Stimulated activated naive CD8-positive, alpha-beta T cell treated with anti-CD3 and anti-CD28 coated beads, Interleukin-15, amount 100 ng/mL, for 72 hours (primary cell): ENCODE measurements around the gene MYO5A.
A peak's percentile ranks its signal among the peaks of the same experiment; 100 is the strongest.
"Not testable (repeated sequence)": the region's sequence is repeated elsewhere in the genome, so short reads cannot be mapped to it uniquely, and the experiment has no call there.

Experiments used
- ATAC-seq: fragments of 150-1000 bp; cut with Tn5 transposase; 2 replicates; pipeline ENCODE4 v1.10.0; 2021; ENCODE audit warnings: mild to moderate bottlenecking, moderate library complexity
- DNase-seq, 2 donors: peaks; one replicate each; pipeline ENCODE4 v3.0.0; 2021 to 2022
- H3K27ac Mint-ChIP-seq, 2 donors: one replicate each; pipeline ENCODE4 v1.8.0; 2022; ENCODE audit warnings: mild to moderate bottlenecking in 2 of 2, mixed read lengths in 2 of 2, moderate library complexity in 2 of 2
- H3K27me3 Mint-ChIP-seq: one replicate; pipeline ENCODE4 v1.8.0; 2022; ENCODE audit warnings: mixed read lengths
- H3K4me1 Mint-ChIP-seq: one replicate; pipeline ENCODE4 v1.8.0; 2022; ENCODE audit warnings: mild to moderate bottlenecking, mixed read lengths
- H3K4me3 Mint-ChIP-seq, 2 donors: one replicate each; pipeline ENCODE4 v1.8.0; 2022; ENCODE audit warnings: mild to moderate bottlenecking in 2 of 2, mixed read lengths in 2 of 2, moderate library complexity in 1 of 2
- H3K9me3 Mint-ChIP-seq, 2 donors: one replicate each; pipeline ENCODE4 v1.8.0; 2022; ENCODE audit warnings: mixed read lengths in 2 of 2

Gene MYO5A

GRCh38 chr15:52523192-52523591 lies 5.5 kb downstream of the MYO5A start:
- no peak for ATAC-seq
- Mint-ChIP-seq H3K27ac (no peak overlapping the region), H3K27me3 (no peaks in the 10 kb centered on the region), H3K9me3 (no peaks in the 10 kb centered on the region), H3K4me3 (no peak overlapping the region), H3K4me1 (peaks cover 15% of the 10 kb centered on the region)
- DNase-seq: no peak

DNA sequence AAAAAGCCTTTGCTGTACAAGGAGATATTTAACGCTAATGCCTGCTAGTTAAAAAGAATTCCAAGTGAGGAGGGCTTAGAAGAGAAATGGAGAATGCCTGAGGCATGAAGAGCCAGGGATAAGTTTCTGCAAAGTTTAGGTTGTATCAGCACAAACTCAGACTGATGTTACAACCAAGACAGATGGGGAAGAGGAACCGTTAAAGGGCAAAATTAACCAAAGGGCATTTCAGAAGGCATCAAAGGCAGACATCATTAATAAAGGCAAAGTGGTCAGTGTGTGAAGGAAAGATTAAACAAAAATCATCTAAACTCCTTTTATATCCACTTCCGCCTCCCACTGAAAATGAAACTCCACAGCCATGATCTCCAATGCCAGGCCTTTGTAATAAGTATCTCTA lies 7.0 kb downstream of the MYO5A start:
- DNase-seq (no peak), ATAC-seq (no peak)
- H3K4me1 Mint-ChIP-seq: peaks cover under 1% of the 10 kb centered on the region
- H3K27me3 Mint-ChIP-seq: no peaks in the 10 kb centered on the region
- no peaks in the 10 kb centered on the region for H3K9me3 Mint-ChIP-seq
- no peak overlapping the region for H3K4me3 Mint-ChIP-seq
- H3K27ac Mint-ChIP-seq: peak overlapping the region in 1 of 2 donors; percentile 9

GRCh38 chr15:52520421-52520820 lies 8.3 kb downstream of the MYO5A start:
- ATAC-seq (no peak), DNase-seq (no peak)
- Mint-ChIP-seq H3K4me3 (no peak overlapping the region), H3K4me1 (no peaks in the 10 kb centered on the region), H3K27ac (no peak overlapping the region), H3K9me3 (no peaks in the 10 kb centered on the region), H3K27me3 (no peaks in the 10 kb centered on the region)

GRCh38 chr15:52518487-52519371 lies 10.0 kb downstream of the MYO5A start:
- no peak overlapping the region for H3K4me3 Mint-ChIP-seq
- no peak for ATAC-seq
- H3K27ac Mint-ChIP-seq: no peak overlapping the region
- DNase-seq: no peak
- H3K9me3 Mint-ChIP-seq: no peaks in the 10 kb centered on the region
- no peaks in the 10 kb centered on the region for H3K27me3 Mint-ChIP-seq
- H3K4me1 Mint-ChIP-seq: no peaks in the 10 kb centered on the region

- no peaks in the 10 kb centered on the region for H3K9me3 Mint-ChIP-seq
- H3K27me3 Mint-ChIP-seq: no peaks in the 10 kb centered on the region
- DNase-seq (no peak), ATAC-seq (no peak)
- H3K4me3 Mint-ChIP-seq: no peak overlapping the region
- no peaks in the 10 kb centered on the region for H3K4me1 Mint-ChIP-seq
- H3K27ac Mint-ChIP-seq: no peak overlapping the region
Observed at GRCh38 chr15:52517014-52517413, 11.7 kb downstream of the MYO5A start.

DNA sequence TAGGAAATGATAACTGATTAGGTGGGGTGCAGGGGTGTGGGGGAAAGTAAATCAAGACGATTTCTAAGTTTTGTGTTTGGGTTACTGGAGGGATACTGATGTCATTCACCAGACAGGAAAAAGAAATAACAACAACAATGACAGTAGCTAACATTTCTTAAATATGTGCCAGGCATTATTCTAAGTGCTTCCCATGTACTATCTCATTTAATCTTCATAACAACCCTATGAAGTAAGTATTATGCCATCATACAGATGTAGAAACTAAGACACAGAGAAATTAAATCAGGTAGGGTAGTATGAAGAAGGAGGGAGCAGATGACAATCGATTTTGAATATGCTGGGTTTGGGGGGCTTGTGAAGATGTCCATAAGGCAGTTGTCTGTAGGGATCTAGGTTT lies 13.3 kb downstream of the MYO5A start:
- ATAC-seq (no peak), DNase-seq (no peak)
- Mint-ChIP-seq H3K4me3 (no peak overlapping the region), H3K27ac (no peak overlapping the region), H3K4me1 (no peaks in the 10 kb centered on the region), H3K9me3 (no peaks in the 10 kb centered on the region), H3K27me3 (no peaks in the 10 kb centered on the region)

DNA sequence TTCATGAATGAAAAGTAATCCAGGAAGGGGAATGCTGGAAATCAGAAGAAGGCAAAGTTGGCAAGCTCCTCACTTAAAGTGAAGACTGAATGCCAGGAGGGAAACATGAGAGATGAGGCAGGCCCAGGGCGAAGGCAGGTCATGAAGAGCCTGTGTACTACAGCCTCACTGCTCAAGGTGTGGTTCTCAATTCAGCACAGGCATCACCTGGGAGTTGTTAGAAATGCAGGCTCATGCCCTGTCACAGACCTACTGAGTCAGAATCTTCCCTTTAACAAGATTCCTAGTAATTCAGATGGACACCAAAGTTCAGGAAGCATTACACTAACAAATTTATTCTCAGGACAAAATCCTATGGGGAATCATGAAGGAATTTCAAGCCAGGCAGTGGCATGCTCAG lies 14.2 kb downstream of the MYO5A start:
- DNase-seq (no peak), ATAC-seq (no peak)
- Mint-ChIP-seq H3K27ac (no peak overlapping the region), H3K4me1 (no peaks in the 10 kb centered on the region), H3K9me3 (no peaks in the 10 kb centered on the region), H3K27me3 (no peaks in the 10 kb centered on the region), H3K4me3 (no peak overlapping the region)

DNA sequence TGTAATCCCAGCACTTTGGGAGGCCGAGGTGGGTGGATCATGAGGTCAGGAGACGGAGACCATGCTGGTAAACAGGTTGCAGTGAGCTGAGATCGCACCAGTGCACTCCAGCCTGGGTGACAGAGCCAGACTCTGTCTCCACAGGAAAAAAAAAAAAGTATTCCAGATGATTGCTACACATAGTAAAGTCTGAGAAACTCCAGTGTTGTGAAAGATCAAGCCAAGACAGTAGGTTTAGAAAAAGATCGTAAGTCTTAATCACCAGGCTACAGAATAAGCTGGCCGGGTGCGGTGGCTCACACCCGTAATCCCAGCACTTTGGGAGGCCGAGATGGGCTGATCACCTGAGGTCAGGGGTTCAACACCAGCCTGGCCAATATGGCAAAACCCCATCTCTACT lies 15.8 kb downstream of the MYO5A start:
- DNase-seq, ATAC-seq, H3K4me3 Mint-ChIP-seq, H3K9me3 Mint-ChIP-seq, H3K27ac Mint-ChIP-seq, H3K4me1 Mint-ChIP-seq, H3K27me3 Mint-ChIP-seq: not testable (repeated sequence)

GRCh38 chr15:52511084-52511483 lies 17.6 kb downstream of the MYO5A start:
- H3K4me3 Mint-ChIP-seq: no peak overlapping the region
- peaks cover 6% of the 10 kb centered on the region for H3K4me1 Mint-ChIP-seq
- H3K27ac Mint-ChIP-seq: no peak overlapping the region
- H3K9me3 Mint-ChIP-seq: no peaks in the 10 kb centered on the region
- no peak for DNase-seq
- no peak for ATAC-seq
- H3K27me3 Mint-ChIP-seq: no peaks in the 10 kb centered on the region

DNA sequence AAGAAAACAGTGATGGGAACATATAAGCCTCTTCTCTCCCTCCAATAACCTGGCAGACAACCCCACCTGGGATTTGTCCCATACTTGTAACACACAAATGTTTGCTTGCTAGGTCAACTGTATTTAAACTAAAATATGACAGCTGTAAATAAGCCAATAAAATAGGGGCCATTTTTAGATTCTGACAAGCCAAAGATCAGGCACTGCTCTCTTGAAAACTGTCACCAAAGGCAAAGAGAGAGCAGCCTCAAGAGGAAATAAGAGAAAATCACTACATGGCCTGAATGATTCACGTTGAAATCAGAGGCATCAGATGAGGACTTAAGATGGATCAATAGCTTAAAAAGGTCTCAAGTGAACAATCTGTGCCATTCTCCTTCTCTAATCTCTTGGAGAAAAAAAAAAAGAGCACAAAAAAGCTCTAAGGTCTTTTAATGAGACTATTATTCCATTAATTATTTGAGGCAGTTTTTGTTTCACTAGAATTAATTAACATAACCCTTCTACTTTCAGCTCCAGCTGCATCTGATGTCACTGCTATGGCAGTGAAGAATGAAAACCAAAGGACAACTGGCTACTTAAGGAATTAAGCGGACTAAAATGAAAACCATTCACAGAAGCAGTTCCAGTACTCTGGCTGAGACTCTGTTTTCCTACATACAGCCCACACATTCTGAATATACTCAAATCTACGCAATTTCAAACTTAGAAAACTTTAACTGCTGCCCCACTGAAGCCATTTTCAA lies 19.0 kb downstream of the MYO5A start:
- DNase-seq: no peak
- no peak overlapping the region for H3K27ac Mint-ChIP-seq
- H3K4me3 Mint-ChIP-seq: no peak overlapping the region
- H3K27me3 Mint-ChIP-seq: no peaks in the 10 kb centered on the region
- ATAC-seq: no peak
- H3K9me3 Mint-ChIP-seq: no peaks in the 10 kb centered on the region
- peaks cover 12% of the 10 kb centered on the region for H3K4me1 Mint-ChIP-seq

- no peak overlapping the region for H3K27ac Mint-ChIP-seq
- H3K4me1 Mint-ChIP-seq: peaks cover 29% of the 10 kb centered on the region
- no peaks in the 10 kb centered on the region for H3K27me3 Mint-ChIP-seq
- ATAC-seq (no peak), DNase-seq (no peak)
- no peaks in the 10 kb centered on the region for H3K9me3 Mint-ChIP-seq
- H3K4me3 Mint-ChIP-seq: no peak overlapping the region
Observed at GRCh38 chr15:52506549-52506948, 22.1 kb downstream of the MYO5A start.

DNA sequence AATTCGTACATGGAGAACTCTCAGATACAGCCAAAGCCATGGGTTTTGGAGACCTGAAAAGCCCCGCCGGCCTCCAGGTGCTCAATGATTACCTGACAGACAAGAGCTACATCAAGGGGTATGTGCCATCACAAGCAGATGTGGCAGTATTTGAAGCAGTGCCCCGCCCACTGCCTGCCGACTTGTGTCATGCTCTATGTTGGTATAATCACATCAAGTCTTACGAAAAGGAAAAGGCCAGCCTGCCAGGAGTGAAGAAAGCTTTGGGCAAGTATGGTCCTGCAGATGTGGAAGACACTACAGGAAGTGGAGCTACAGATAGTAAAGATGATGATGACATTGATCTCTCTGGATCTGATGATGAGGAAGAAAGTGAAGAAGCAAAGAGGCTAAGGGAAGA lies 23.5 kb downstream of the MYO5A start:
- Mint-ChIP-seq H3K9me3 (no peaks in the 10 kb centered on the region), H3K4me1 (peaks cover 29% of the 10 kb centered on the region), H3K27ac (no peak overlapping the region), H3K27me3 (no peaks in the 10 kb centered on the region), H3K4me3 (no peak overlapping the region)
- DNase-seq (no peak), ATAC-seq (no peak)

GRCh38 chr15:52503788-52504496 lies 24.7 kb downstream of the MYO5A start:
- Mint-ChIP-seq H3K4me3 (peak overlapping the region; percentile 16 to 48), H3K4me1 (peaks cover 29% of the 10 kb centered on the region), H3K9me3 (no peaks in the 10 kb centered on the region), H3K27me3 (no peaks in the 10 kb centered on the region), H3K27ac (peak overlapping the region; percentile 14 to 15)
- DNase-seq: no peak
- no peak for ATAC-seq

GRCh38 chr15:52502608-52503007 lies 26.1 kb downstream of the MYO5A start:
- DNase-seq: no peak
- peak overlapping the region in 1 of 2 donors; percentile 4 for H3K27ac Mint-ChIP-seq
- H3K4me3 Mint-ChIP-seq: no peak overlapping the region
- no peaks in the 10 kb centered on the region for H3K9me3 Mint-ChIP-seq
- no peak for ATAC-seq
- H3K27me3 Mint-ChIP-seq: no peaks in the 10 kb centered on the region
- peaks cover 23% of the 10 kb centered on the region for H3K4me1 Mint-ChIP-seq

GRCh38 chr15:52499506-52499905 lies 29.2 kb downstream of the MYO5A start:
- Mint-ChIP-seq H3K9me3 (no peaks in the 10 kb centered on the region), H3K27ac (no peak overlapping the region), H3K27me3 (no peaks in the 10 kb centered on the region), H3K4me3 (no peak overlapping the region), H3K4me1 (peaks cover 25% of the 10 kb centered on the region)
- DNase-seq (no peak), ATAC-seq (no peak)

GRCh38 chr15:52498706-52499105 lies 30.0 kb downstream of the MYO5A start:
- no peaks in the 10 kb centered on the region for H3K9me3 Mint-ChIP-seq
- H3K4me1 Mint-ChIP-seq: peaks cover 17% of the 10 kb centered on the region
- H3K27ac Mint-ChIP-seq: no peak overlapping the region
- H3K27me3 Mint-ChIP-seq: no peaks in the 10 kb centered on the region
- ATAC-seq: no peak
- H3K4me3 Mint-ChIP-seq: no peak overlapping the region
- DNase-seq: no peak
